ENCODE data around the gene FNDC5. TPM values are rescaled to one million over a fixed set of nuclear protein-coding genes. Genes with fewer than 3 reads are reported as not detected.

FNDC5 gene
- total RNA-seq, 1 donor from 2014 or later, result not detected

DNA sequence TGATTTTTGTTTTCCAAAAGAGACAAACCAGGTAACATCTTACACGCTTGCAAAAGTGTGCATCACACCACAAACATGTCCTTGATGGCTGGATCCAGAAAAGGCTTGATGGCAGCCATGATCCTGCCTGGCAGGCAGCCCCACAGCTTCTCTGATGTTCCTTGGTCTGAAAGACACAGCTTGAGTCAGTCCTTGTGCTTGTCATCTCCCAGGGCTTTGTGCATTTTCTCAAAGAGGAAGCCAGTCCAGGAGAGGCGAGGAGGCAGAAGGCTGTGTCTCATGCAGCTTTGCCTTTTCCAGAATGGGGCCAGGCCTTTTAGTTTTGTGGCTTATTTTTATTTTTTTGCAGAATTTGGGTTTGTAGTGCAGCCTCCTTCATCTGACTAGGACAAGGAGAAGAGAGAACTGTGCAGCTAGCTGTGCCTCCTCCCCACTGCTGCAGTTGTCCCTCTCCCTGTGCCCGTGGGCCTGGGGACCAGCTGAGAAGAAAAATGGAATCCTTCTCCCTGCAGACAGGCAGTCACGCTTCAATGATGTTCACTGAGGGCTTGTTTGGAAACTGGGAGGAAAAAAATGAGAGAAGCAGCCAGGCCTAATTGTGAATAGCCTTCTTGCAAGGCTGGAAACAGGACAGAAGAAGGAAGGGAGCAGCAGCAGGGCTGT is 7.4 kb downstream of the FNDC5 start:
- Histone ChIP-seq H3K4me3 (ENCODE audit: low read depth, low read length) (no peak overlapping the region), H3K27me3 (ENCODE audit: control insufficient read depth, insufficient read depth, low read length) (no peaks in the 10 kb centered on the region), H3K36me3 (ENCODE audit: control insufficient read depth, insufficient read depth, low read length) (peaks cover 4% of the 10 kb centered on the region)
- no peak for DNase-seq (ENCODE audit: low read depth)
- FAIRE-seq, result peak; percentile 13
- TF ChIP-seq, protein P1, sequence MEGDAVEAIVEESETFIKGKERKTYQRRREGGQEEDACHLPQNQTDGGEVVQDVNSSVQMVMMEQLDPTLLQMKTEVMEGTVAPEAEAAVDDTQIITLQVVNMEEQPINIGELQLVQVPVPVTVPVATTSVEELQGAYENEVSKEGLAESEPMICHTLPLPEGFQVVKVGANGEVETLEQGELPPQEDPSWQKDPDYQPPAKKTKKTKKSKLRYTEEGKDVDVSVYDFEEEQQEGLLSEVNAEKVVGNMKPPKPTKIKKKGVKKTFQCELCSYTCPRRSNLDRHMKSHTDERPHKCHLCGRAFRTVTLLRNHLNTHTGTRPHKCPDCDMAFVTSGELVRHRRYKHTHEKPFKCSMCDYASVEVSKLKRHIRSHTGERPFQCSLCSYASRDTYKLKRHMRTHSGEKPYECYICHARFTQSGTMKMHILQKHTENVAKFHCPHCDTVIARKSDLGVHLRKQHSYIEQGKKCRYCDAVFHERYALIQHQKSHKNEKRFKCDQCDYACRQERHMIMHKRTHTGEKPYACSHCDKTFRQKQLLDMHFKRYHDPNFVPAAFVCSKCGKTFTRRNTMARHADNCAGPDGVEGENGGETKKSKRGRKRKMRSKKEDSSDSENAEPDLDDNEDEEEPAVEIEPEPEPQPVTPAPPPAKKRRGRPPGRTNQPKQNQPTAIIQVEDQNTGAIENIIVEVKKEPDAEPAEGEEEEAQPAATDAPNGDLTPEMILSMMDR (IDR thresholded peaks at IDR 0.05; ENCODE audit: insufficient read depth, low read length, severe bottlenecking), result no peak

- H3K4me3 ChIP-seq (ENCODE audit: low read depth, low read length), result no peak overlapping the region
- H3K36me3 ChIP-seq (ENCODE audit: control insufficient read depth, insufficient read depth, low read length), result peaks cover 7% of the 10 kb centered on the region
- no peaks in the 10 kb centered on the region for H3K27me3 ChIP-seq (ENCODE audit: control insufficient read depth, insufficient read depth, low read length)
- DNase-seq (ENCODE audit: low read depth), result no peak
- FAIRE-seq, result no peak
- TF ChIP-seq, protein P1 (IDR thresholded peaks at IDR 0.05; ENCODE audit: insufficient read depth, low read length, severe bottlenecking), result no peak
Observed at GRCh38 chr1:32861904-32862695, 8.6 kb downstream of the FNDC5 start.

- DNase-seq (ENCODE audit: low read depth) (no peak), FAIRE-seq (no peak)
- Histone ChIP-seq H3K27me3 (ENCODE audit: control insufficient read depth, insufficient read depth, low read length) (no peaks in the 10 kb centered on the region), H3K36me3 (ENCODE audit: control insufficient read depth, insufficient read depth, low read length) (peaks cover 9% of the 10 kb centered on the region), H3K4me3 (ENCODE audit: low read depth, low read length) (no peak overlapping the region)
- TF ChIP-seq, protein P1 (IDR thresholded peaks at IDR 0.05; ENCODE audit: insufficient read depth, low read length, severe bottlenecking), result no peak
Observed at GRCh38 chr1:32860566-32860965, 10.1 kb downstream of the FNDC5 start.

DNA sequence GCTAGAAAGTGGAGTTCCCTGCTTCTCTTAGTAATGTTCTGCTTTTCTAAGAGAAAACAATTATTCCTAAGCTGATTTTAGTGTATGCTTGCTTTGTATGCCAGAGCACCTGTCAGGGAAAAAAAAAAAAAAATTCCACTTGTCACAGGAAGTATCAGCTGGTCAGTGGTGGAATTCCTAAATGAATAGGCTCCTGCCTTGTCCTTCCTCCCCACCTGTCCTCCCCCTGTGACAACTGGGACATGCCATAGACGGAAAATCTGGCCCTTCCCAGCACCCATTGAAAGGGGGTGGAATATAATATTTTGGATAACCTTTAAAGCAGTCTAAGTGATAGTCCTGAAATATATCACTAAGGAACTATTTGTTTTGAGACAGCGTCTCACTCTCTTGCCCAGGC is 10.8 kb downstream of the FNDC5 start:
- TF ChIP-seq, protein P1 (IDR thresholded peaks at IDR 0.05; ENCODE audit: insufficient read depth, low read length, severe bottlenecking), result no peak
- H3K36me3 ChIP-seq (ENCODE audit: control insufficient read depth, insufficient read depth, low read length), result peaks cover 9% of the 10 kb centered on the region
- FAIRE-seq, result no peak
- no peaks in the 10 kb centered on the region for H3K27me3 ChIP-seq (ENCODE audit: control insufficient read depth, insufficient read depth, low read length)
- DNase-seq (ENCODE audit: low read depth), result no peak
- H3K4me3 ChIP-seq (ENCODE audit: low read depth, low read length), result no peak overlapping the region

DNA sequence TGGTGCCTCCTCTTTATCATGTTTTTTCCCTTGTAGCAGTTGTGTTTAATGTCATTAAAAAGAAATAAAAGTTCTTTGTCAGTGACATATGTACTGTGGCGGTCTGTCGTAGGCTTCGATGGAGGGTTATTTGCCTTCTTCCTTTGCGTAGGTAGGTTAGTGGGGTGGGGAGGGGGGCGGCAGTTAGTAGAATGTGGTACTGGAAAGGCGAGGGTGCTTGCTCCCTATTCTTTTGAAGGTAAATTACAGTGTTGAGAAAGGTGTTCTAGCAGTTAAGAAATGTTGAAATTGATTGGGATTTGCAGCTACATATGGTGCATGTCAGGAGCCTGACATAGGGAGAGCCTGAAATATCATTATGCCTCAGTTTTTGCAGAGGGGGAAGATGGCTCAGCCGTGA is 11.9 kb downstream of the FNDC5 start:
- Histone ChIP-seq H3K4me3 (ENCODE audit: low read depth, low read length) (no peak overlapping the region), H3K27me3 (ENCODE audit: control insufficient read depth, insufficient read depth, low read length) (no peaks in the 10 kb centered on the region), H3K36me3 (ENCODE audit: control insufficient read depth, insufficient read depth, low read length) (peaks cover 8% of the 10 kb centered on the region)
- DNase-seq (ENCODE audit: low read depth) (no peak), FAIRE-seq (no peak)
- TF ChIP-seq, protein P1 (IDR thresholded peaks at IDR 0.05; ENCODE audit: insufficient read depth, low read length, severe bottlenecking), result no peak
